ENCODE data around the gene RUSC2.
"Not testable (repeated sequence)": the region's sequence is repeated elsewhere in the genome, so short reads cannot be mapped to it uniquely, and the experiment has no call there.

The RUSC2 gene

DNA sequence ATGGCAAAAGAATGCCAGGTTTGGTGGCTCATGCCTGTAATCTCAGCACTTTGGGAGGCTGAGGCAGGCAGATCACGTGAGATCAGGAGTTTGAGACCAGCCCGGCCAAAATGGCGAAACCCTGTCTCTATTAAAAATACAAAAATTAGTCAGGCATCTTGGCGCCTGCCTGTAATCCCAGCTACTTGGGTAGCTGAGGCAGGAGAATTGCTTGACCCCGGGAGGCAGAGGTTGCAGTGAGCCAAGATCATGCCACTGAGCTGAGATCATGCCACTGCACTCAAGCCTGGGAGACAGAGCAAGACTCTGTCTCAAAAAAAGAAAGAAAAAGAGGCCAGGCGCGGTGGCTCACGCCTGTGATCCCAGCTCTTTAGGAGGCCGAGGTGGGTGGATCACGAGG is 8.3 kb downstream of the RUSC2 start:
- DNase-seq = not testable (repeated sequence)

DNA sequence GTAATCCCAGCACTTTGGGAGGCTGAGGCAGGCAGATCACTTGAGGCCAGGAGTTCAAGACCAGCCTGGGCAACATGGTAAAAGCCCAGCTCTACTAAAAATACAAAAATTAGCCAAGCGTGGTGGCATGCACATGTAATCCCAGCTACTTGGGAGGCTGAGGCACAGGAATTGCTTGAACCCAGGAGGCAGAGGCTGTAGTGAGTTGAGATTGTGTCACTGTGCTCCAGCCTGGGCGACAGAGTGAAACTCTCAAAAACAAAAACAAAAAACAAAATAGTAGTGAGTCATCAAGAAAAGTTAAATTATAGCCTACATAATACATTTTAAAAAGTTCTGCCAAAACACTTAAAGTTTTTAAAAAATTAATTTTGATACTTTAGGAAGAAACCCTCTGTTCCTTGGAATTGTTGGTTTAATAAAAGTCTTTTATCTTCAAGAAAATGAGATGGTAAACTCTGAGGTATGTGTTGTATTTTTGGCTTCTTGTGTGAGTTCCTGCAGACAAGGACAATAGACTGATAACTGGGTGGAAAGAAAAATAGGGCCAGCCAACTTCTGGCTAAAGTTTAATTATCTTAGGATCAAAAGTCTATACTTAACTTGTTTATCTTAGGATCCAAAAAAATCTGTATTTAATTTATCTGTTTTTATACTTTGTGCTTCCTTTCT is 9.3 kb downstream of the RUSC2 start:
- DNase-seq = no peak

DNA sequence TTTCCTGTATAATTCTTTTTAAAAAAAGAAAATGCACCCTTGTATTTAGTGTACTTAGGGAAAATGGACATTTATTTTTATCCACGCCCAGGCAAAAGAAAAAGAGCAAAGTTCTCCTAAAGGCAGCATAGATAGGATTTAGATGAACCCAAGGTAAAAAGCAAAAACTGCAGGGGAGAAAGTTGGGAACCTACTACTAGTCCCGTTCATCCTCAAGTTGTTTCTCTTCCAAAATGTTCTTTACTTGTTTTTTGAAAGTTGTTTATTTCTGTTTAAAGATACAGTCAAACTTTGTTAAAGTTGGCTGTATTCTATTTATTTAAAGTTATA is 9.8 kb downstream of the RUSC2 start:
- DNase-seq = no peak

DNA sequence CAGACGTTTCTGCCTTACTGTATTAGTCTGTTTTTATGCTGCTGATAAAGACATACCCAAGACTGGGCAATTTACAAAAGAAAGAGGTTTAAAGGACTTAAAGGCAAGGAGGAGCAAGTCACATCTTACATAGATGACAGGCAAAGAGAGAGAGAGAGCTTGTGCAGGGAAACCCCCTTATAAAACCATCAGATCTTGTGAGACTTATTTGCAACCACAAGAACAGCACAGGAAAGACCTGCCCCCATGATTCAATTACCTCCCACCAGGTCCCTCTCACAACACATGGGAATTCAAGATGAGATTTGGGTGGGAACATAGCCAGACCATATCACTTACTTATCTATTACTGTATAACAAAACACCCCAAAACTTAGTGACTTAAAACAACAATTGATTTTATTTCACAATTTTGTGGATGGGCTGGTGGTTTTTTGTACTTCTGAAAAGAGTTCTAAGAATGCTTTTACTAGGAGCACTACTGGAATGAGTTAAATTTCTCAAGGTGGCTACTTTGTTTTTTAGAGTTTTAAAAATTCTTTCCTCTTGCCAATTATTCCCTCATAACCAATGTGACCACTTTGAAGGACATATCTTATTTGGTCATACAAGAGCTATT is 10.3 kb downstream of the RUSC2 start:
- DNase-seq = no peak

DNA sequence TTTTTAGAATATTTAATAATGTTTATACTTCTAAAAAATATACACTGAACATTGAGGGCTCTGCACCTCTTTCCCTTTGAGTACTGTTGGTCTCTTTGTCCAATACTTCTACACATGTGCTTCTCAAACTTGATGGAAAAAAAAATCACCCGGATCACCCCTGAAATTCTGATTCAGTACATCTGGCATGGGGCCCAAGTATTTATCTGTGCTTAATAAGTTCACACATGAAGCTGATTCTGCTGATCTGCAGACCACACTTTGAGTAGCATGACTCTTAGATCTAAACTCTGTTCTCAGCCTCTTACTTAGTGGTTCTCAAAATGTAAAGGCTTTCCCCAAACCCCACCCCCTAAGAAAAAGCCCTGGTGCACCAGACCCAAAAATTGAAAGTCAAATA is 12.0 kb downstream of the RUSC2 start:
- DNase-seq = no peak

DNA sequence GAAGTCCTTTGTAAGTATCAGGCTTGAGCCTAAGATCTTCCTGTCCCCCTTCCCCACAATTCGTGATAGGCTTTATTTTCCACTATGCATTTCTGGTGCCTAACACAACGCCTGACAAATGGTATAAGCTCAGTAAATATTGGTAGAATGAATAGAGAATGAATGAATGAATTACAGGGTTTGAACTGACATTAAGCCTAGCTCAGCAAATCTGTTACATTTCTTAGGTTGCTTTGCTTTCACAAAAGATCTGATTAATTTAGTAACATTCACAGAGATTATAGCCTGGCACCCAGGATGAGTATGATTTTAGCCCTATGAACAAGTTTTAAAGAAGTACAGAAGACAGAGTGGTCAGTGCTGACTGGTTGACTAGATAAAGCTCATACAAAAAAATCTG is 16.4 kb downstream of the RUSC2 start:
- no peak for DNase-seq

DNA sequence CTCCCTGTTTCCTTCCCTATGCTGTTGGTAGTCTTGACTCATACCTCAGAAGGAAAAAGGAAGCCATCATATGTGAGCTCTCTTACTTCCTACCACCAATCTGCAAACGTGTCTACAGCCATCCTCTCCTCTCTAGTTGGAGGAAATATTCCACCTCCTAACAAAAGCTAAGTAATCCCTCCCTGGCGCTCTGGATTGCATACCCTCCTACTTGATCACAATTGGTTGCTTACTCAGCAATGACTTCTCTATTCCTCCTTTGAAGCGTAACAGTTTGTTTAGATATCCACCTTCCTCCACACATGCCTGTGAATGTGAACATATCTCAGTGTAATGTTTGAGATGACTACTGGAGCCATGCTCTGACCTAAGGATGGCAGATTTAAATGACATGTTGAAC is 18.2 kb downstream of the RUSC2 start:
- no peak for DNase-seq

DNA sequence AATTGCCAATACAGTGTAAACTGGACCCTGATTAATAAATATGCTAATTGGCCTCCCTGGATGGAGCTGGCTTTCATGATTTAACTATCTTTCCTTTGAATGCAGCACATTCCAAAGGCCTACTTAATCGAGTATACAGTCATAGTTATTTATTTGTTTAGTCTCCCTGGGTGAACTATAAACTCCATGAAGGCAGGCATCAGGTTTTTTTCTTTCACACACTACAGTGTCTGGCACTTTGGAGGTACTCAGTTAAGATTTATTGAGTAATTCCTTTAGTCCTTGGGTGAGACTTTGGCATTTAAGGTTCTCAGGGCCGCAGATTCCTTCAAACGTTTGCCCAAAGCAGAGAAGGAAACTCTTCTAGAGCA is 20.5 kb downstream of the RUSC2 start:
- DNase-seq = no peak

DNA sequence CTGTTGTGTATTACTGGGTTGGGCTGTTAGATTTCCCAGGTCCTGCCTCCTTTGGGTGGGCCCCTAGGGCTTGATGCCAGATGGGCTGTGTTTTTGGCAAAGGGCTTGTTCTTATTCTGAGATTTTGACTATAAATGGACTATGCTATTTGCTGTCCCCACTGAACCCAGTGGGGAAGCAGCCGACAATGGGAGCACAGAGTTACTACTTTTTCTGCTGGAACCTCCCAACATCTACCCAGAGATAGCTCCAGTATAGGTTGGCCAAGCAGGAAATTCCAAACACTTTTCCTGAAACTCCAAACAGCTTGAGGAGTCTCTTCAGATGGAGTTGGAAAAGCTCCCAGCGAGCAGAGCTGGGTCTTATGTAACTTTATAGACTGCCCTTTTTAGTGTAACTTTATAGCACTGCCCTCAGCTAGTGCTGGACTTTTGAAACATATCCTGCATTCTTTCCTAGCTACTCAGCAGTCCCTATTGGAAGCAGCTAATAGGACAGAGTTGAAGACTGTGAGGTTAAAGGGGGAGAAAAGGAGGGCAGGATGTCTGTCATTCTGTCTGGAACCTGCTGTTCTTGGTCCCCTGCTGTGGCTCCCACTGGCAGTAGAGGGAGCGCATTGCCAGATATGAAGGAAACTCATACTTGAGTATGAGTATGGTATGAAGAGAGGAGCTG is 21.0 kb downstream of the RUSC2 start:
- DNase-seq = no peak

DNA sequence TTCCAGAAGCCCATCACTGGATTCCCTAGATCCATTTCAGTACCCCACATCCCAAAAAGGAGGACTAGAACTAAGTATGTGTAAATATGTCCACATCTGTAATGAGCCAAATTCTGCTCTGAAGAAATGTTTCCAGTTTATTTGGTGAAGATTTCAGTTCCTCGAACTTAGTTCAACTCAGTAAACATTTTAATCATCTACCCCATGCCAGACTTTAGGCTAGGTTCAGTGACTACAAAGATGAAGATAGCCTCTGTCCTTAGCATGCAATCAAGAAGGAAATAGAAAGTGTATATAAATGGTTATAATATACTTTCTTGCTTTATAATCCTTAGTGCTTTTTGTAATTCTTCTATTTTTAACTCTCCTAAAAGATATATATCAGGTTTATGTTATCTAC is 21.5 kb downstream of the RUSC2 start:
- DNase-seq = no peak

DNA sequence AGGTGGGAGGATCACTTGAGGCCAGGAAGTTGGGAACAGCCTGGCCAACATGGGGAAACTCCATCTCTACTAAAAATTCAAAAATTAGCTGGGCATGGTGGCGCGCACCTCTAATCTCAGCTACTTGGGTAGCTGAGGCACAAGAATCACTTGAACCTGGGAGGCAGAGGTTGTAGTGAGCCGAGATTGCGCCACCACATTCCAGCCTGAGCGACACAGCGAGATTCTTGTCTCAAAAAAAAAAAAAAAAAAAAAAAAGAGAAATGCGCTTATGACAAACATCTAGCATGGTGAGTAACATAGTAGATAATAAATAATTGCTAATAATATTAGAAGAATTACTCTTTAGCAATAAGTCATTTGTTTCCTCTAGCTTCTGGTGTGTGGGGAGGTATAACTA is 25.9 kb downstream of the RUSC2 start:
- DNase-seq = no peak

DNA sequence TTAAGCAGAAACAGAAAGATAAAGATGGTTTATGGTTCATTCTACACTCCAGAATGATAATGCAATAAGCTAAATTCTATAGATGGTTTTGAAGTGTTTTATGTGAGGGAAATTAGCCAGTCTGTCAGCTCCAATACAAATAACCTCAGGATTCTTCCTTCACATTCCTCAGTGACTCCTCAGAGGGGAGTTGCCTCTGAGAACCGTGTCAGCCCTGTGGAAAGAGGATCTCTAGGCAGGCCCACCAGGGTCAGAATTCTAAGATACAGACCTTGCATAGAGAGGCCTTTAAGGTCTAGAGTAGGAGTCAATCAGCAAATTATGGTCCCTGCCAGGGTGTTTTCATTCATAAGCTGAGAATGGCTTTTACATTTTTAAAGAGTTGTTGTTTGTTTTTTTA is 26.6 kb downstream of the RUSC2 start:
- DNase-seq = no peak

DNA sequence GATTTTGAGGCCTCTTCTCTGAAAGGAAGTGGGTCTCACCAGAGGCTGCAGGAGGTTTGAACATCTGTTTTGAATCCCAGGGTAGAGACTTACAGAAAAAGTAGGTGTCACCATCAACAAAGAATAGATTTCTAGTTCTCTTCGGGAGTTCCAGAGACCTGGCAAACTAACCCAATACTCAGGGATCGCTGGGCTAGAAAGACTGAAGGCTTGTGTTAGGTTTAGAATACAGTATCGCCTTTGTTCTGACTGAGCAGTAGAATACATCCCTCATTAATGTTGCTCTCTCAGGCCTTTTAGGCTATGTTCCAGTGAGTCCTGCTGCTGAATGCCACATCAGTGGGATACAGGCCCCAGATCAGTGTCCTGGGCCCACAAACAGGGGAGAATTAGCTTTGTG is 27.2 kb downstream of the RUSC2 start:
- DNase-seq = no peak

DNA sequence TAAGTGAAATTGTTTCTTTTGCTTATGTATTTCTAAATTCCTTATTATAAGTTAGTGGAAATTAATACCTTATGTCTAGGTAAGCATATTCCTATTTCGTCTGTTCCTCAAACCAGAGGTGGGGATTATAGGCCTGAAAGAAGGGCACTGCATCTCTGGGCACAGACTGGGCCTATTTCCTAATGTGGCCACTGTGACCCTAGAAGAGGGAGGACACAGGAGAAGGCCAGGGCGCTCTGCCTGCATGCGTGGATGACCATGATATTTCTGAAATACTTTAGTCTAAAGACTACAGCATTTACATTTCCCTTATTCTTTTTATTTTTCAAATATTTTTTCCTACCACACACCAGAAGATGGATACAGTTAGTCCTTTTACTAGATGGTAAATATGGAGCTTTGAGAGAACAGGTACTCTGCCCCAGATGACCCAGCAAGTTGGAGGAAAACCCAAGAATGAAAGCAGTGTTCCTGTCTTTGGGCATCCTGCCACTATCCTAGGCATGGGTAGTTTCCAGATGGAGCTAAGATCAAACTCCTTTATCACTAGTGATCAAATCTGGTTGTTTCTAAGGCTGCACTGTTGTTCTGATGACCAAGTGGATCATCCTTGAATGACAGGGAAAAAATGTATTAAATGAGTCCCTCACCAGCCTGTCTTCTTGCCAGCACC is 27.8 kb downstream of the RUSC2 start:
- DNase-seq = no peak

DNA sequence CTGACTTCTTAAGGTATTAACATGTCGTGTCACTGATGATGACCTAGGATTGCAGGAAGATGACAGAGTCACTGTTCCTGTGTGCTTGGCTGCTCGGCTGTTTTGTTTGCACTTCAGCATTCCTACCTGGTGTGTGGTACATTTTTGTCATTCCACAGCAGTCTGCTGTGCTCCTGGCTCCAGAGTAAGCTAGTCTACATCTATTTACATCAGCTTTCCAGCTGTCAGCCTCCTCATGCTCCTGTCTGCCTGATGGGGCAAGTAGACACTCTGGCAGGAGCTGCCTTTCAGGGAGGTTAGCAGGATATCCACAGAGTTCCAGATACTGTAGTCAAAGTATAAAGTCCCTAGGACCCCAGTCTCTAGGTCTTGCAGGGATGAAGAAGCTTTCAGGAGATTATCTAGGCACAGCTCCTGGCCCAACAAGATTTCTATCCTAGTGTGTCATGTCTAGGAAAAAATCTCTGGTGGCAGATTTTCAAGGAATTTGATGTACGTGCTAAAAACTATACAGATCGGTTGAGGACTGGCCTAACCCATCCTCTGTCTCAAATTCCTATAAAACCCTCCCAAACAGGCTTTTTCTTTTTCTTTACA is 28.4 kb downstream of the RUSC2 start:
- peak; percentile 40 for DNase-seq

DNA sequence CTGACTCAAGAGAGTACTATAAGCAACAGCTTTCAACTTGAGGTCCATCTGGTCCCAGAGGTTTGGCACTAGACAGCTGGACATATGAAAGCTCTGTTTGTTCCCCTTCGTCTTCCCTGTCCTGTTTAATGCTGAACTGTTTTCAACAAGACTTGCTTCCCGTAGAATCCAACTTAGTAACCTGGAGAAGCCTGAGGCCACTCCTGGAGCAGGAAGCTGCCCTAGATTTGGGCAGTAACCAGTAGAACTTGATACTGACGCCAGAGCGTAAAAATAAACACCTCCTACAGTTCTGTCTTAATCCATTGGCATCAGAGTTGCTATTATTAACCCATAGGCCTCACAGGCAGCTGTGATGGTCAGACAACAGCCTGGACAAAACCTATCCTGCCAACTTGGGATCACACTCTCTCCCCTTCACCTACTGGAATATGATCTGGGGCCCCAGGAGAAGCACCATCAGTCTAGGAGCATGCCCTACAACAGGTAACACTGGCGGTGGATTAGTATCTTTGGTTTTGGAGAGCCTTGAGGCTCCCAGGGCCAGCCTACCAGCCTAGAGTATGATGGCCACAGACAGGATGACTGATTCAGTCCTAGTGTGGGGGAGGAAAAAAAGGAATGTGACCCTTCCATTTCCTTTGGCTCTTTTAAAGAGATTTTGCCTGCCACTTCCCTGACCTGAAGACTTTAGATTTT is 29.2 kb downstream of the RUSC2 start:
- no peak for DNase-seq

DNA sequence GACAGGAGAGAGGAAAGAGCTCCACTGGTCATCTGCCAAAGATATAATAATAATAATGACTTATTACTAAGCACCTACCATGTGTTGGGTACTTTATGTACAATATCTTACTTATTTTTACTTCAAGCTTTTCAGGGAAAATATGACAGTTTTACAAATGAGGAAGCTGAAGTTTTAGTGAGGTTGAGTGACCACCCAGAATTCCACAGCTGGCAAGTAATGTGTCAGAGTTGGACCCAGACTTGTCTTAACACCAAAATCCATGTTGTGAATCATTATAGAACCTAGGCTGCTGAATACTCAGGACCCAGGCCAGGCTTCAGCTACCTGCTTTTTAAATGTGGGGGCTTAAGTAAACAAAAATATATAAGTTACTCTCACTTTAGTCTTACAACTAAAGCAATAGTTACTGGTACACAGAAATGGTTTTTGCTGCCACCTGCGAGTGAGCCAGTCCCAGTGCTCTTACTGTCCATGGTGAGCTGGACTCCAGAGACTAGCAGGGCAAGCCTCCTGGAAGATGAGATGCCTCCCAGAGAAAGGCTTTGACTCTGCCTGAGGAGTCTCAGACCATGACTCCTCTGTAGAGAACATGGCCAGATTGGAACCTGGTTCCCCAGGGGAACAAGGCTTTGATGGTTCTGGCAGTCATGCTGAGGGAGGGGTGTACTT is 29.9 kb downstream of the RUSC2 start:
- no peak for DNase-seq

DNA sequence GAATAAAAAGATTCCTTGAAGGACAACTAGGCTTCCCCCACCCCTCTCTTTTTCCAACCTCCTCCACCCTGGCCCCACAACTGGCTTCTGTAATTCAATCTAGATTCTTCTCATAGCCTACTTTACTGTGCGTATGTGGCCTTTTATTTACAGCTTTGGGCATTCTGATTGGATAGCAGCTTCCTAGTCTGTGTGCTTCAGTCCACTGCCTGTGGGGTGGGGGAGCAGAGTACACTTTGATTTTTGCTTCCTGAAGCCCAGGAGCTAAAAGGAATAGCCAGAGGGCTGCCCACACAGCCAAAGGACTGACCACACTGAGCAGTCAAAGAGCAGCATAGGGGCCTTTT is 30.4 kb downstream of the RUSC2 start:
- DNase-seq = no peak

DNA sequence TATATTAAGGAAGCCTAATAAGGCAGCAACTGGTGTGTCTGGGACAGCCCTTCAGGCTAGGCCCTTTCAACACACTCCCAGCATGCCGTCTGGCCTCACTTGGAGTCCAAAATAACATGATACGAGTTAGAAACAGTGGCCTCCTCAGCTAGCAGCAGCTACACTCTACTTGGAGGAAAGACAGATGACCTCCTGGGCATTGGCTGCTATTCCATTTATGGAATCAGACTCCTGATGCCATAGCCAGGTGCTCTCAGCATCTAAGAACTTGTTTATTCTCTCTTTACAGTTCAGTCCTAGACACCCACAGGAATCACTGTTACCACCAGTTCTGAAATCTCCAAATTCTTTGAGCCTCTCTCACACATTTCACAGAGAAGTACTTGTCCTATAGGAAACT is 31.8 kb downstream of the RUSC2 start:
- DNase-seq = no peak

DNA sequence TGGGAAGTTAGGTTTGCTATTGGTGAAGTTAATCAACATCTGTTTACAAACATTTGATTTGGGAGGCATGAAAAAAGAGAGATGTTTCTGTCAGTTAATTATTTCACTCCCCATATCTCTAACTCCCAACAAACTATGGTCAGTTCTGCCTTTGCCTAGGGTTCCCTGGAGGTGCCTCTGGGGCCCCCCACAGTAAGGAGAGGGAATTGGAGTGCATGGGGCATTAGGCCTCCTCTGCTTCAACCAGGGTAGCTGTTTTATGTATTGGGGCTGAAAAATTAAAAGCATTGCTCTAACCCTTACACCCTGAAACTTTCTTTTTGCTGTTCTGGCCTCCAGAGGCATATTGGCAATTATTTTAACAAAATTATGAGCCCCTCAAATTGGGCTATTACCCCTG is 32.3 kb downstream of the RUSC2 start:
- DNase-seq = no peak

DNA sequence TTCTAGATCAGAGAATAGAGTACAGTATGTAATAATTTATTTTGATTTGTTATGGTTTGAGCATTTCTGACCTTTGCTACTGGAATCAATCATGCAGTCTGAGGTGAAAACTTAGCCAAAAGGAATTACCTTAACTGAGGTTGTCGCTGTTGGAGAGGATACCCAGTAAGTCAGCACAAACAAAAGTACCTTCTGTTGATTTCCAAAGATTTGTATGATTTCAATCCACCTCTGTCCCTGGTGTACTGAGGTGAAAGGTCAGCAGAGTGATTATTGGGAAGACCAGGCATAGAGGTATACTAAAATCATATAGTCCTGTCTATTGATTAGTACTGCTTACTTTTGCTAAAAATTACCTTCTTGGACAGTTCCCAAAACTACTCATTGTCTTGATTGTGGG is 32.8 kb downstream of the RUSC2 start:
- no peak for DNase-seq

DNA sequence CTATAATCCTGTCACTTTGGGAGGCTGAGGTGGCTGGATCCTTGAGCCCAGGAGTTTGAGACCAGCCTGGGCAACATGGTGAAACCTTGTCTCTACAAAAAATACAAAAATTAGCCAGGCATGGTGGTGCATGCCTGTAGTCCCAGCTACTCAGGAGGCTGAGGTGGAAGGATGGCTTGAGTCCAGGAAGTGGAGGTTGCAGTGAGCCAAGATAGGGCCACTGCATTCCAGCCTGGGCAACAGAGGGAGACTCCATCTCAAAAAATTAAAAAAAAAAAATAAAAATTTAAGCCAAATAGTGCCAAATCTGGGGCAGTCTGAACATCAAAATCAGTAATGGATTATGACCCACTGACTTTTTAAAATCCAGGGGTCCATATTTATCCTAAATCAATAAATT is 33.6 kb downstream of the RUSC2 start:
- DNase-seq = not testable (repeated sequence)
